GM18502 (cell line): Measurements from ENCODE around the gene MSH3.
"Not testable (repeated sequence)": the region's sequence is repeated elsewhere in the genome, so short reads cannot be mapped to it uniquely, and the experiment has no call there.

Source experiments
- ATAC-seq: cut with Tn5 transposase; IDR thresholded peaks from one replicate; pipeline ENCODE4 v1.9.1; 2021; ENCODE audit warnings: mild to moderate bottlenecking; ENCODE audit not compliant: unreplicated experiment, poor library complexity

The MSH3 gene

DNA sequence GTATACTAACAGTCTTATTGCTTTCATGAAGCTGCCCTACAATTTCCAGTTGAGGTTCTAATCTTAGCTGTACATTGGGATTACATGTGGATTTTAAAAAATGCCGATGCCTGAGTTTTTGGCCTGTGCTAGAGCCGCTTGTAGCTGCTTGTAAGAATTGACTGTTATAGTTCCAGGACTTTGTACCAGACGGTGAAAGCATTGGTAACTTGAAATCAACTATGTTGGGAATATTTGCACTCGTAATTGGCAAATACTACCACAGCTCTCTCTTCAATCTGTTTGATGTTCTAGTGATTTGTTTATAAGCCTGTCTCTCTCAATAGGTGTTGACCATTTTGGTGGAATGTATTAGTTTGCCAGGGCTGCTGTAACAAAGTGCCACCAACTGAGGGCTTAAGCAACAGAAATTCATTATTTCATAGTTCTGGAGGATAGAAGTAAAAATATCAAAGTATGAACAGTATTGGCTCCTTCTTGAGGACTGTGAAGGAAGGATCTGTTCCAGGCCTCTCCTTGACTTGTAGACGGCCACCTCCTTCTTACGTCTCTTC lies 50.8 kb downstream of the MSH3 start:
- no peak for ATAC-seq

DNA sequence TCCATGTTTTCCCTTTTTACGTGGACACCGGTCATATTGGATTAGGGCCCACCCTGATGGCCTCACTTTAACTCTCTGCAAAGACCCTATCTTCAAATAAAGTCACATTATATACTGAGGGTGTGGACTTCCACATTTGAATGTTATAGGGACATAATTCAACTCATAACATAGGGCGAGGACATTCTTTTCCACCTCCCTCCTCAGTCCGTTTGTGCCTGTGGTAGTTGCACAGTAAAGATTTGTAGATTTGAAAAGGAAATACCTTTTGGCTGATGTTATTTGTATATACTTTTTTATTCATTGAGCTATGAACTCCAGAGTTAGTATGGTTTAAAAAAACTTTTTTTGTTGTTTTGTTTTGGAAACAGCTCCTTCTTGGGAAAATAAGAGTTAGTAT lies 51.3 kb downstream of the MSH3 start:
- ATAC-seq = no peak

DNA sequence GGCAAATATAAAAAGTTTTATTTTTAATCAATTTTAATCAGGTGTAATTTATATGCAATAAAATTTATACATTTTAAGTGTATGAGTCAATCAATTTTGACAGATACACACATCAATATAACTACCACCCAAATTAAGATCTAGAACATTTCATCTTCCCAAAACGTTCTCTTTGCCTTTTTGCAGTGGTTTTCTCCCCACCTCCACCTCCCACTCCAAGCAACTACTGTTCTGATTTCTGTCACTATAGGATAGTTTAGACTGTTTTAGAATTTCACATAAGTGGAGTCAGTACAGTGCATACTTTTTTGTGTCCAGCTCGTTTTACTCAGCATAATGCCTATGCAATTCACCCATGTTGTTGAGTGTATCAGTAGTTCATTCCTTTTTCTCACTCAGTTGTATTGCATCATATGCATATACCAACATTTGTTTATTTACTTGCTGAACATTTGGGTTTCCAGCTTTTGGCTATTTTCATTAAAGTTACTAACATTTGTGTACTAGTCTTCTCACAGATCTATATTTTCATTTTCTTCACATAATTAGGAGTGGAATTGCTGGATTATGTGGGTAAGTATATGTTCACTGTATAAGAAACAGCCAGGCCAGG lies 52.5 kb downstream of the MSH3 start:
- no peak for ATAC-seq

DNA sequence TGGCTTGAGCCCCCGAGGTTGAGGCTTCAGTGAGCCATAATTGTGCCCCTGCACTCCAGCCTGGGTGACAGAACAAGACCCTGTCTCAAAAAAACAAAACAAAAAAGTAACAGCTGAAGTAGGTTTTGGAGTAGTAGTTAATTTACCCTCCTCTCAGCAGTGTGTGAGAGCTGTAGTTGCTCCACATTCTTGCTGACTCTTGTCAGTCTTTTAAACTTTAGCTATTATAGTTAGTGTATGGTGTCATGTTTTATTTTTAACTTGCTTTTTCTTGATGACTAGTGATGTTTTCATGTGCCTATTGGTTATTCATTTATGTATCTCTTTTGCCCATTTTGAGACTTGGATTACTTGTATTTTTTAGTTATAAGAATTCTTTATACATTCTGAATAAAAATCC lies 53.2 kb downstream of the MSH3 start:
- no peak for ATAC-seq

DNA sequence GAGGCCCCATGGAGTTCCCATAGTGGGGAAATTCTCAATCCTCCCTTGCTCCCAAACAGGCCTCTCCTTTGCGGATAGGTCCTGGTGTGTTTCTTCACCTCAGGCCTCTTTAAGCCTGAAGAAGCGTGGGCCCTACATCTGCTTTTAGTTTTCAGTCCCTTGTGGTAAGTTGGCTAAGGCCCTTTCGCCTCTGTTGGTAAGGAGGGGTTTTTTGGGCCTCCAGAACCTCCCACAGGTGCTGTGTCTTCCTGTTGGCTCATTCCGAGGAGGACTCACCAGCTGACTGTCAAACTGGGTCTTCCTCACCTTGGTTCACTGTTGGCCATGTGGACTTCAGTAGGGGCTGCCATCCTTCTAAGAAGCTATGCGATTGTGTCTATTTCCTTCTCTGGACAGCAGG lies 56.8 kb downstream of the MSH3 start:
- no peak for ATAC-seq

DNA sequence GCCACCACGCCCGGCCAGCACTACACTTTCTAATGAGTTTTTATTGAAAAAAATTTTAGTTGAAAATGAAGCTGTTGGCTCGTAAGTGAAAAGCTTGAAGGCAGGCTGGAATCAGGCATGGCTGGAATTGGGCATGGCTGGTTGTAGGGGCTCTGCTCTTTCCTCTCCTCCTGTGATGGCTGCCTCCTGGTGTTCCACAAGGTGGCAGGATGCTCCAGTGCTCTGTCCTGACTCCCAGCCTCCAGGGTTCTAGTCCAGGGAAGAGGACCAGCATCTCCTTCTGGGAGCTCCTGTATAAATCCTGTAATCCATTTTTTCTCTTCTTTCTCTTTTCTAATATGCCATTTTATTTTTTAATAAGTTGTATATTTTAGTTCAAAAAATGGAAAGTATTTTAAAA lies 57.5 kb downstream of the MSH3 start:
- ATAC-seq = no peak

DNA sequence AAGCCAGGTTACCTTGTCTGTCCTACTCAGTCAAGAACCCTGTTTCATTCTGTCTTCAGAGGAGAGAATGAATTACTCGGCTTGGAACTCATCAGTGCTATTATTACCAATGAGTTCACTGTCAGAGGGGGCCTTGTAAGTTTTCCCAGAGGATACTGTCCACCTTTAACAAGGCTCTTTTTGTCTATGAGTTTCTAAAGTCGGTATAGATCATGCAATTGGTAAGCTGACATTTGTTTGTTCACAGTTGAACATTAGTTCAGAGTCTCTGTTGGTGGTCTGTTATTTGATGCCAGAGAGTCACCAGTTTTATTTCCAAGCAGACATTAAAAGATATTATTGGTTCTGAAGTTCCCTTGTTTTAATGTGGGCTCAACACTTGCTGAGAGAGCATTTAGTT lies 58.5 kb downstream of the MSH3 start:
- ATAC-seq = no peak

DNA sequence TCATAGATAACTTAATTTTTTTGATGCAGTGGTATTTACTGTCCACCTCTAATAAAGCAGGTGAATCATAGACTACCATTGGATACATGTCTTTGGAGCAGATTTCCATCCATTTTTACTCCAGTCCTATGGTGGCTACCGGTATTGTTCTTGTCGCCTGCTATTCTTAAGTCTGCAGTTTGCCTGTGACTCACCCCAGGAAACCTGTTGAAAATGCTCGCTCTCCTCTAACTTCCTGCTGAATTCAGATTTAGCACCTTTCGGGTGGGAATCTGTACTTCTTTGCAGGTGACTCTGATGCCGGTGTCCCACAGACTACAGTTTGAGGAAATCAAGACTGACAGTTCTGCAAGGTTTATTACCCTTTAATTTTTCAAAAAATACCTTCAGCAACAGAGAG lies 59.2 kb downstream of the MSH3 start:
- no peak for ATAC-seq

DNA sequence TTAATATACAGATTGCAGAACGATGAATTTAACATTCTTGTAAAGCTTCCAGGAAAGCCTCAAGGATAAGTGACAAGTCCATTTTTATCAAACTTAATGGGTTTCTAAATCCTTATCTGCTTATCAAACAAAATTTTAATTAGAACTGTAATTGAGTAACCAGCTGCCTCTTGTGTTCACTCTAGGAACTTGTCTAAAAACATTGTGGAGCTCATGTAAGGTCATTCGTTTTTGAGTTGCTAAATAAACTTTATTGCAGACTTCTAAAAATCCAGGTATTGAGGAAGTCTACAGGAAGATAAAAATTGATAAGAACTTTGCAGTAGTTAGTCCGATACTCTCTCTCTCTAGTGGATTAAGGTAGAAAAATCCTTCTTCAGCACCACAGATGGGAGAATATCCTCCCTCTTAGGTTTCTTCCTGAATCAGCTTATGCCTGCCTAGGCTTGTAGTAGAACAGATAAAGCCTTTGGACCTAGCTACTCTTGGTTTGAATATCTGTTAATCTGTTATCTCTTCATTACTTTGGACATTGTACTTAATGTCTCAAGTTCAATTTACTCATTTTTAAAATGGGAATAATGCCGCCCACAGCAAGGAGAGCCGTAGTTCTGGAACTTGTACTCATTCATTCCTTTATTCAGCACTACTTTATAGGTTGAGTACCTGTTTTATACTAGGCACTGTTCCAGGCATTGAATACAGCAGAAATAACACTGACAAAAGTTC lies 60.3 kb downstream of the MSH3 start:
- no peak for ATAC-seq

DNA sequence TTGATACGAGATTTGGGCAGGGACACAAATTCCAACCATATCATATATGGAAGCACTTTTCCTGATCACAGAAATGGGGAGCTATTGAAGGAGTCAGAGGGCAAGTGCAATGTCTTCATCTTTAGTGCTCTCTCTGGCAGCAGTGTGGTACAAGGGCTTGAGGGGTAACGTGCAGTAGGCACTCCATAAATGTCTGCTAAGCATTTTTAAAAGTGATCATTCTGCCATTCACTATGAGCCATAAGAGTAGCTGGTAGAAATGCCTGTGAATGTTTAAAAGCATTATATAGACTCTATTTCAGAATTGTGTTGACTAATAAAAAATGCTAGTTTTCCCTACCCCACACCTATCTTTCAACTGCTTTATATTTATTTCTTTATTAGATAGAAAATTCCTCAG lies 61.4 kb downstream of the MSH3 start:
- ATAC-seq = no peak

DNA sequence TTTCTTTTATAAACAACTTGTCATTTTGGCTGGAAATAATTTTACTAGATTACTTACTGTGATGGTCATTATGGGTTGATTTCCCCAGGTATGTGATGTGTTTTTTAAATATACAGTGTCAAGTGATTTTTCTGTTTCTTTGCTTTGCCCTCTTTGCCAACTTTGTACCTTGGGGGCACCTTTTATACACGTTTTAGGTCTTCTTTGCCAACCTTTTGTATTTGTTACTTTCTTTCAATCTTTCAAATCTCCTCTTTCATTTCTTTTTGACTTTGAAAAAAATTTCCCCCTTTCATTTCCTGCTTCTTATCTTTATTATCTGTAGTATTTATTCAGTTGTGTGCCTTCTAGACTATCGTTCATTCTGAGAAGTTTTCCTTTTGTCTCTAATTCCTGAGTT lies 65.7 kb downstream of the MSH3 start:
- no peak for ATAC-seq

DNA sequence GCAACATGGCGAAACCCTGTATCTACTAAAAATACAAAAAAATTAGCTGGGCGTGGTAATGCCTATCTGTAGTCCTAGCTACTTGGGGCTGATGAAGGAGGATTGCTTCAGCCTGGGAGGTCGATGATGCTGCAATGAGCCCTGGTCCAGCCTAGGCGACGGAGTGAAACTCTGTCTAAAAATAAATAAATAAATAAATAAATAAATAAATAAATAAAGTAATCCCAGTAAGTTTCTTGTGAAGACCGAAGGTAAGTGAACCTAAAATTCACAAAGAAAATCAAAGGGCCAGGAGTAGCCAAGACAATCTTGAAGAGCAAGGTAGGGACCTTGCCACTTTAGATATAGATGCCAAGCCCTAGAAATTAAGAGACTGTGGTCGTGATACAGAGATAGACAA lies 68.5 kb downstream of the MSH3 start:
- ATAC-seq = no peak

DNA sequence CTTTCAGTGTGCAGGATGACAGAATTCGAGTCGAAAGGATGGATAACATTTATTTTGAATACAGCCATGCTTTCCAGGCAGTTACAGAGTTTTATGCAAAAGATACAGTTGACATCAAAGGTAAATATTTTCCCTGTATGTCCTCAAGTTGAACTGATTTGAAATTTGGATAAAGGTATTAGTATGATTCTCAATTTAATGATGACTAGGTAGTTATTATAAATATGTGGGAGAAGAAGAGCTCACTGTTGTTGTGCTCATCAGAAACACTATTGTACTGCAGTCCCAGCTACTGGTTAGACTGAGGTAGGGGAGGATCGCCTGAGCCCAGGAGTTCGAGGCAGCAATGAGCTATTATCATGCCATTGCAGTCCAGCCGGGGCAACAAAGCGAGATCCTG lies 71.0 kb downstream of the MSH3 start:
- no peak for ATAC-seq

DNA sequence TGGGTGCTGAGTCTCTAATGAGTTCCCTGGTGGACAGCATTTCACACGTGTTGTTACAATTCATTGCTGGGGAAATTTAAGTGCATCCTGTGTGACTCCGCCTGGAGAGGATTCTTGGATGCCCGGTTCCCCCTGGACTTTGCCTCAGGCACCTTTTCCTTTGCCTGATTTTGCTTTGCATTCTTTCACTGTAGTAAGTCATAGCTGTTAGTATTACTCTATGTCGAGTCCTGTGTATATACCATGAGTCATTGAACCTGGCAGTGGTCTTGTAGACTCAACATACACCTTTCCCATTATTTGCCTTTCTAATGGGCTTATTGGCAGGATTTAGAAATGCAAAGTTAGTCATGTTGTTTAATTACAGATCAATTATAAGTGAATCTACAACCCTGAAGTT lies 82.3 kb downstream of the MSH3 start:
- no peak for ATAC-seq

DNA sequence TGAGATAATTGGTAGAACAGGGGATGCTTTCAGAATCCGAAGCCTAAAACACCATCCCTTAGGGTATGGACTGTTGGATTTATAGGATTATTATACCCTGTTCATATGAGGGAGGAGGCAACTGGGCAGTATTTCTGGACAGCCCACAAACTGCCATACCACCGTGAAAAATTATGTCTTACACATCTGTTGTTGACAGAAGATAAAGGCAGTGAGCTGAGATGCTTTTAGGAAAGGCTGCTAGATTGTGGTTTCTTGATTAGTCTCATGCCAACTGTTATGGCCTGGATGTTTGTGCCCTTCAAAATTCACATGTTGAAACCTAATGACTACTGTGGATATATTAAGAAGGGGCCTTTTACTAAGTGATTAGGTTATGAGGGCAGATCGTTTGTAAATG lies 84.0 kb downstream of the MSH3 start:
- no peak for ATAC-seq

DNA sequence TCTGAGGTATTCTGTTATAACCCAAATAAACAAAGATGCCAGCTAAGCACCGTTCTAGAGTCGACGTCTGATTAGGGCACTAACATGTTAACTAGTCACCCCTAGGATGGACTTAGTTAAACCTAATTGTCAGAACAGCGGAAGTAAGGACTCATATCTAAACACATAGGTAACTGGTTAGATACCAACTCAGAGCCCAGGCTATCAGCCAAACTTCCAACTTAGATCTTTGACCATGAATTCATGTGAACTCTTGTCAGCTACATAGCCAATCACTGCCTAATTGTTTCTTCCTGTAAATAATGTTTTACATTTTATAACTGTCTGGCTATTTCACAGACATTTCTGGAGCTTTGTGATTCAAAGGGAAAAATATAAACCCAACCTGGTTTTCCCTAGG lies 84.6 kb downstream of the MSH3 start:
- ATAC-seq = no peak

DNA sequence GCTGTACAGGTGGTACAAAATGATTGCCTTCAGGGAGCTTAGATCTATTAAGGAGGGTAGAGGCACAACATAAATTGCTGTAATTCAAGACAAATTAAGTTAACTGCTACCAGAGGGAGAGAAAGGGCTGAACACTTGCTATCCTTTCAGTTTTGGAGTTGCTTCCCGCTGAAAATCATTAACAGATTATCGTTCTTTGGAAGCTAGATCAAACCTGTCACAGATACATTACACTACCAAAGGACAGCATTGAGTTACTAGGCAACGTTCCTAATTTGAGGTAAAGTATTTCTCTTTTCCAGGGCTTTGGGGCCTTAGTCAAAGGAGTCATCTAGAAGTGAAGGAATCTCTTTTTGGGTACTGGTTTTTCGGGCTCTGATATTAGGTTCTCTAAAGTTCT lies 85.0 kb downstream of the MSH3 start:
- ATAC-seq = no peak

DNA sequence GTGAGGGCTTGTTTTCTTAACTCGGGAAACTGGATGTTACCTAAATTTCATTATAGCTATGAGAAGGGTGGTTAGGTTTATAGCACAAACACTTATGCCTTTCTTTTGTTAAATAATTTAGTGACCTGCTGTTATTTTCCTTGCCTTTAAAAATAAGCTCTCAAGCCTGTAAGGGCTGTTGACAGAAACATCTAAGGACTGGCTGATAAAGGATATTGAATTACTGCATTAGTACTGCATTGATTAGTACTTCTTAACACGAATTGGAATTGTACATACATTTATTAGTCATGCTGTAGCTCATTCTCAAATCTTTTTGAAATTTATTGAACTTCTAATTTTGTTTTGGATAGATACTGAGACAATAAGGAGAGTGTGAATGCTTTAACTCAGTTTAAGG lies 85.4 kb downstream of the MSH3 start:
- no peak for ATAC-seq

DNA sequence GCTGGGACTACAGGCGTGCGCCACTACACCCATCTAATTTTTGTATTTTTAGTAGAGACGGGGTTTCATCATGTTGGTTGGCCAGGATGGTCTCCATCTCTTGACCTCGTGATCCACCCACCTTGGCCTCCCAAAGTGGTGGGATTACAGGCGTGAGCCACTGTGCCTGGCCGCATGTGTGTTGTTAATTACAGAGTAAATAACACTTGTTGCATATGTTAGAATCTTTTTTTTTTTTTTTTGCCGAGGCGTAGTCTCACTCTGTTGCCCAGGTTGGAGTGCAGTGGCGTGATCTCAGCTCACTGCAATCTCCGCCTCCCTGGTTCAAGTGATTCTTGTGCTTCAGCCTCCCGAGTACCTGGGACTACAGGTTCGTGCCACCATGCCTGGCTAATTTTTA lies 86.0 kb downstream of the MSH3 start:
- ATAC-seq = not testable (repeated sequence)

DNA sequence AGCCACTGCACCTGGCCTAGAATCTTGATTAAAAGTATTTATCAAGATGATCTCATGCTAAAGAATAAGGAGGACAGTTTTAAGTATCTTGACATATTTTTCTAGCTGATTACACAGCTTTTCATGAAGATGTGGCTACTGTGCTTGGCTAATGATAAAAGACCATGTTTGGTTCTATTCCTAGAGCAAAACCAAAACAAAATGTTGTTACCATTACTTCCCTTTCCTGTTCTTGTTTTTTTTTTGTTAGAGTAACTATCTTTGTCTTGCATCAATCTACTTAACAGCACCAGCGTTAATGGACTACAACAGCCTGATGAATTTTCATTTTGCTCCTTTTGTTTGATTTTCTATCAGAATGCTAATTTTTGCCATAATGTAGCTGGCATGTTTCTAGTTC lies 86.5 kb downstream of the MSH3 start:
- ATAC-seq = no peak

DNA sequence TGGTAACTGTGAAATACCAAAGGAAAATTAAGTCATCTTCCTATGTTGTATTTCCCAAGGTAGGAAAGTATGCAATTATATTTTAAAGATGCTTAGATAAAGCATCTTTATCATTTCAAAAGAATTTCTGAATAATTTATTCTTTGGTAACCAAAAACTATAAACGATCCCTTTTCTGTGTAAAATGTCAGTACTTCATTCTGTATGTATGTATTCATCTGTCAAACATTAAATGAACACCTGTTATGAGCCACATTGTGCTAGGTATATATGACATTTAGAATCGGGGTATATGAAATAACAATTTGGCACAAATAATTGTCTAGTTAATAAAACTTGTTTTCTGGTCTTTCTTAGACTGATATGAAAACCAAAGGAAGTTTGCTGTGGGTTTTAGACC lies 89.7 kb downstream of the MSH3 start:
- no peak for ATAC-seq

DNA sequence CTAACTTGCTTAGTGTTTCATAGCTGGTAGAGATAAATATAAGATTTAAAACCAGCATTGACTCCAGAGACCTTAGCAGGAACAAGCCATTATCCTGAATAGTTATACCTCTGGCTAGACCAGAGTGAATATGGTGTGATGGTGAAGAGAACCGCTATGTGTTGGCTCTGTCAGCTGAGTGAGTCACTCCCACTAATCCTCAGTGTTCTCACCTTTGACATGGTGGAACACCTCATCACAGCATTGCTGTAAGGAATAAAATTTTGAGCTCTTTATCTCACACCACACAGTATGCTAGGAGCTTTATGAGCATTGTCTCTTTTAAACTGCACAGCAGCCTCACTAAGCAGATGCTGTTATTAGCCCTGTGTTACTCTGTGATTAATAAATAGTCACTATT lies 91.0 kb downstream of the MSH3 start:
- ATAC-seq = no peak
